GM18505 (cell line): ENCODE data around the gene ZNF618.

Experiments used
- ATAC-seq: cut with Tn5 transposase; IDR thresholded peaks from one replicate; pipeline ENCODE4 v1.9.1; 2021; ENCODE audit not compliant: unreplicated experiment
- POLR2A ChIP-seq: IDR thresholded peaks from 4 replicates; pipeline ENCODE4 v1.6.1; 2011; ENCODE audit warnings: borderline replicate concordance; ENCODE audit not compliant: insufficient read depth, insufficient read length; ENCODE audit errors: extremely low read depth

Gene ZNF618

GRCh38 chr9:114065304-114065703 lies 189.2 kb downstream of the ZNF618 start:
- ATAC-seq, result no peak
- no peak for TF ChIP-seq POLR2A

DNA sequence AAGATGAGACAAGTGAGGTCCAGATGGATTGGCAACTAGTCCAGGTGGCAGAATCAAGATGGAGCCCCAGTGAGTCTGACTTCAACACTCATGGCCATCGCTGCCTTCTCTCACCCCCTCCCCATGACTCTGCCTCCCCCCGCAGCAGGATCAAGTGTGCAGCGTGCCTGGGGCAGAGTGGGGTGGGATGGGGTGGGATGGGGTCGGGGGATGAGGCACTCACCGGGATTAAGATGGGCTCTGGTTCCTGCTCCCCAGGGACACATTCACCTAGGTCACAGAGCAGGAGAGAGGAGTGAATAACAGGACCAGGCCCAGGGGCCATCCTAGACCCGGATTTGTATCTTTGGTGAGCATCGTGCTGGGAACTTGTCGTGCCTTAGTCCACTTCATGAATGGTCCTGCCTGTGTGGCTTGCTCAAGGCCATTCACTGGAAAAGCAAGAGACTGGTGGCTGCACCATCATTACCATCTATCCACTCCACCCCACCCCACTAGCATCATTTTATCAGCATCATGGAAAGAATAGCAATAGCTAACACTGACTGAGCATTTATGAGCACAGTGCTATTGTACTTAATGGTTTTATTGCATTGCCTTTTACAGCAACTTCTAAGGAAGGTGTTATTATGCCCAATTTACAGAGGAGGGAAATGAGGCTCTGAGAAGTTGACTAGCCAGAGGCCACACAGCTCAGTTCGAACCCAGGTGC lies 193.5 kb downstream of the ZNF618 start:
- no peak for TF ChIP-seq POLR2A
- ATAC-seq, result no peak

- no peak for TF ChIP-seq POLR2A
- no peak for ATAC-seq
These were observed 194.3 kb downstream of the ZNF618 start for GRCh38 chr9:114070188-114071103.

- TF ChIP-seq POLR2A, result no peak
- ATAC-seq, result no peak
These were observed 195.2 kb downstream of the ZNF618 start for GRCh38 chr9:114071197-114071795.

DNA sequence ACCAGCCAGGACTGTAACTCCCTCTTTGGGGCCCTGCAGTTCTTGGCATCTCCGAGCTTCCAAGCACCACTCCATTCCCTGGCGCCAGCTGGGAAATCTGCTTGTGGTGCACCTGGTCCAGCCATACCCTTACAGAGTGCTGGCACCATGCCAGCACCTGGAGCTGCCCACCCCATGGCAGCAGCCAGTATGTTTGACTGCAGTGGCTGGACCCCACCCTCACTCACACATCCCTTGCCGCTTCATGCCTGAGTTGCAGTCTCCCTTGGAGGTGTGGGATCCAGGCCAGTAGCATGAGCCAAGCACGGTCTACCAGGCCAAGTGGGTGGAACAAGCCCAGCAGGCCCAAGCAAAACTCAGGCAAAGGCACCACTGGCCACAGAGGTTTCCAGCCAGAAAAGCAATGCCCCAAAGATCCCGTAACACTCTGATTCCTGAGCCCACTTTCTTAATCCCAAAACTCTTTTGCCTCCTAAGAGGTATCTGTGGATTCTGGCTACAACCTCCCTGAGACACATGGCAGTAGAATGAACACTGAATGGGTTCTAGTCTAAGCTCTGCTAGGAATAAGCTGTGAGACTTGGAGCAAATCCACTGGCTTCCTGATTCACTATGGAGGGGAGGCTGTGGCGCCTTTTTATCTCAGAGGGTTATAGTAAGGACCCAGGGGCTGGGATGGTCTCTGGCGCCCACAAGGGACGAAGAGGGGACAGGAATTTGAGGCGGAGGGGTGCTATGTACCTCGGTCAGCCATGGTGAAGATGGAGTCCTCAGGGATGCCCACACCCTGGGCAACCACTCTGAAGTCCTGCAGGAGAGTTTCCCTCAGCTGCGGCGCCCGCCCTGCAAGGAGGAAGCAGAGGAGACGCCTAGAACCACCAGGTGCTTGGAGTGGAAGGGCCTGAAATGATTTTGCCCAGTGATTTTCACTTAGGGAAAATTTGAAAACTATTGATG lies 196.4 kb downstream of the ZNF618 start:
- no peak for TF ChIP-seq POLR2A
- ATAC-seq, result no peak

GRCh38 chr9:114075602-114076001 lies 199.5 kb downstream of the ZNF618 start:
- no peak for ATAC-seq
- no peak for TF ChIP-seq POLR2A

- TF ChIP-seq POLR2A, result no peak
These were observed 200.4 kb downstream of the ZNF618 start for GRCh38 chr9:114076237-114077161.

DNA sequence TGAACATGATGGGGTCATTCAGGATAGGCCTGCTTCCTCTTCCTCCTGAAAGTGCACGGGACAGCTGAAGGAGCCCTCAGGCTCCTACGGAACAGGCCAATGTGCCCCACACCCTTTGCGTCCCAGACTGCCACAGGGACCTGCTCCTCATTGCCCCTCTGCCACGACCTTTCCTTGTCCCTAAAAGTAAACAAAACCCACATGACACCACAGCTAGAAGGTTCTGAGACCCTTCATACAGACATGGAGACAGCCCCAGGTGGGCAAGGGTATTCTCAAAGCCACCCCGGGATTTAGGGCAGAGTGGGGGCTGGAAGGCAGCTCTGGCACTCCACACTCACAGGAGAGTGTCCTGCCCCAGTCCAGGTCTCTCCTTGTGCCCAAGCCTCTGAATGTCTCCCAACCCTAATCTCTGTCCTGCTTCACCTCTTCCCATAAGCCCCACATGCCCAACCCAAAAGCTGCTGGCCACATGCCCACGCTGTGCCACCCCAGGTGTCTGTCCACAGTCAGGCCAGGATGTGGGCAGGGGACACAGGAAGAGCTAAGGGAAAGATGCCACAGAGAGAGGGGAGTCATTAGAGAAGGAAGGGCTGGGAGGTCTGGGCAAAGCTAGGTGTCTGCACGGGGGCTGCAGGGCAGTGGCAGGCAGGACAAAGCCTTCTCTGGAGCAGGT lies 201.2 kb downstream of the ZNF618 start:
- TF ChIP-seq POLR2A, result no peak
- ATAC-seq, result no peak

More at GRCh38 chr9:114076237-114077161, 200.4 kb downstream of the ZNF618 start:
- ATAC-seq, result no peak

DNA sequence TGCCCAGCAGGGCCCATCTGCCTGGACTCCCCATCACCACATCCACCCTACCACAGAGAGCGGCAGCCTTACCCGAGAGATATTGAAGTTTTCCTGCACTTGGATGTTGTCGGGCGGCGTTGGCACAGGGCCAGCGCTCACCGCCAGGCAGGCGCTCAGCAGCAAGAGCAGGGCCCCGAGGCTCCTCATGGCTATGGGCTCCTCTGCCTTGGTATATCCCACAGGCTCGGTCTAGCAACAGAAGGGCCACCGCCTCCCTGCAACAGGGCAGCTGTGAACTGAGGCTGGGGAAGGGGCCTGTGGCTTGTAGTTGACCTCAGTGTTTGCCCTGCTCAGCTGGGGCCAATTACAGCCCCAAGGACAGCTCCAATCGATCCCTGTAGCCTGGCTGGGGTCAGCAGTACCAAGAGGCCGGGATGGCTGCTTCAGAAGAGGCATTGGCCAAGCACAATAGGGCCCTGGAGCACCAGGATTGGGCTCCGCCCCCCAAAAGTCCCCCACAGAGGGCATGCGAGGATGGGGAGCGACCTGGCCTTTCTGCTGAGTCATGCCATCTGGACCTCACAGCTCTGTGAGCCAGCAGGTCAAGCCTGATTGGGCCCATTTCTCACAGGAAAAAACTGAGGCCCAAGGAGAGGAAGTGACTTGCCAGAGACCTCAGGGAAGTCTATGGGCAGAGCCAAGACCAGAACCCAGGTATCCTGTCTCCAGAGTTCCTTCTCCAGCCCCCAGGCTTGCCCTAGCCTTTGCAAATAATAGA lies 202.1 kb downstream of the ZNF618 start, which contains the start of gene AMBP:
Gene AMBP, minus strand, starts transcription at position 280 of the 760 bp plus-strand sequence. Its CDS starts 91 bp downstream, at position 189.
- no peak for ATAC-seq
- no peak for TF ChIP-seq POLR2A

DNA sequence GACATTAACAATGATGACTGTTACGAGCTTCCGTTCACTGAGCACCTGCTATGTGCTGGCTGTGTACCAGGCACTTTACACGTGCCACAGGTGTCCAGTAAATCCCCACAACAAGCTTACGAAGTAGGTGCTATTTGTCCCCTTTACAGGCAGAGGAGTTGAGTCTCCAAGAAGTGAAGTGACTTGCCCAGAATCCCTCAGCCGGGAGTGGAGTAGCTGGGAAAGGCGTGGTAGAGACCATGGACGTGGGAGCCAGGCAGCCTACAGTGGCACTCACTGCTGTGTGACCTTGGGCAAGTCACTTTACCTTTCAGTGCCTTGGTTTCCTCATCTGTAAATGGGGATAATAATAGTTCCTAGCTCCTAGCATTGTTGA lies 202.7 kb downstream of the ZNF618 start:
- no peak for ATAC-seq
- TF ChIP-seq POLR2A, result no peak
